Astrocyte of the spinal cord (primary cell): Measurements from ENCODE around the gene SCARF2.
A peak's percentile ranks its signal among the peaks of the same experiment; 100 is the strongest.

Experiments
- DNase-seq: peaks from one replicate; pipeline ENCODE4 v3.0.0; 2011; ENCODE audit warnings: low read depth, low spot score
- H3K4me3 ChIP-seq: 2 replicates; pipeline ENCODE4 v1.5.1; 2011; ENCODE audit warnings: low read depth, mild to moderate bottlenecking, low read length, moderate library complexity
- in situ Hi-C: cut with HindIII; loops from 2 replicates; pipeline ENCODE4 v1.10.0; 2017; ENCODE audit warnings: low sequenced_read_pairs
- TF ChIP-seq, protein P1 (sequence below): IDR thresholded peaks from 2 replicates; pipeline ENCODE4 v1.5.1; 2012; ENCODE audit warnings: low read depth, mild to moderate bottlenecking, low read length, inconsistent platforms

The SCARF2 gene

DNA sequence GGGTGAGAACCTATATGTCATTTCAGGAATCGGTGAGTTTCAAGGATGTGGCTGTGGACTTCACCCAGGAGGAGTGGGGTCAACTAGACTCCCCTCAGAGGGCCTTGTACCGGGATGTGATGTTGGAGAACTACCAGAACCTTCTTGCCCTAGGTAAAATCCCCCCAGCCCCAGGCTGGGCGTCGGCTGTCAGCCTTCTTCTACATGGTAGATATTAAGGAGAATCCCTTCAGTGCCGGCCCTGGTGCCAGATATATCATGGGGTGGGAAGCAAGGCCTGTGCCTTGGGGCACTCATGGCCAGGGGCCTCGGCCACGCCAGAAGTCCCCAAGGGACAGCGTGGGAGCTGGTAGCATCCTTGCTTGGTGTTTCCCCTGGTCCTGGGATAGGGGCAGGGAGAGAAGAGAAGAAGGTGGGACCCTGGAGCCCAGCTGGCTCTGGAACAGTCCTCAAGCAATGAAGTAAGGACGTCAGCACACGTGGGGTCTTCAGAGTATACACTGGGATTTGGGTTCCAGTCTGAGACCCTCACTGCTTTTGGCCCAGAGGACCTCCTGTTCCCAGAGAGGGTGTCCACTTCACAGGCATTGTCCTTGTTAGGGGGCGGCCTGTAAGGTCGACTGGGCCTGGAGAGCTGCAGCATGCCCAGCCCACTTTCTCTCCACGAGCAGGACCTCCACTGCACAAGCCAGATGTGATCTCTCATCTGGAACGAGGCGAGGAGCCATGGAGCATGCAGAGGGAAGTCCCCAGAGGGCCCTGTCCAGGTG lies 36.8 kb downstream of the SCARF2 start:
- no peak overlapping the region for H3K4me3 ChIP-seq
- TF ChIP-seq, protein P1, sequence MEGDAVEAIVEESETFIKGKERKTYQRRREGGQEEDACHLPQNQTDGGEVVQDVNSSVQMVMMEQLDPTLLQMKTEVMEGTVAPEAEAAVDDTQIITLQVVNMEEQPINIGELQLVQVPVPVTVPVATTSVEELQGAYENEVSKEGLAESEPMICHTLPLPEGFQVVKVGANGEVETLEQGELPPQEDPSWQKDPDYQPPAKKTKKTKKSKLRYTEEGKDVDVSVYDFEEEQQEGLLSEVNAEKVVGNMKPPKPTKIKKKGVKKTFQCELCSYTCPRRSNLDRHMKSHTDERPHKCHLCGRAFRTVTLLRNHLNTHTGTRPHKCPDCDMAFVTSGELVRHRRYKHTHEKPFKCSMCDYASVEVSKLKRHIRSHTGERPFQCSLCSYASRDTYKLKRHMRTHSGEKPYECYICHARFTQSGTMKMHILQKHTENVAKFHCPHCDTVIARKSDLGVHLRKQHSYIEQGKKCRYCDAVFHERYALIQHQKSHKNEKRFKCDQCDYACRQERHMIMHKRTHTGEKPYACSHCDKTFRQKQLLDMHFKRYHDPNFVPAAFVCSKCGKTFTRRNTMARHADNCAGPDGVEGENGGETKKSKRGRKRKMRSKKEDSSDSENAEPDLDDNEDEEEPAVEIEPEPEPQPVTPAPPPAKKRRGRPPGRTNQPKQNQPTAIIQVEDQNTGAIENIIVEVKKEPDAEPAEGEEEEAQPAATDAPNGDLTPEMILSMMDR = no peak
- no peak for DNase-seq
- in situ Hi-C loops = no loop called here

DNA sequence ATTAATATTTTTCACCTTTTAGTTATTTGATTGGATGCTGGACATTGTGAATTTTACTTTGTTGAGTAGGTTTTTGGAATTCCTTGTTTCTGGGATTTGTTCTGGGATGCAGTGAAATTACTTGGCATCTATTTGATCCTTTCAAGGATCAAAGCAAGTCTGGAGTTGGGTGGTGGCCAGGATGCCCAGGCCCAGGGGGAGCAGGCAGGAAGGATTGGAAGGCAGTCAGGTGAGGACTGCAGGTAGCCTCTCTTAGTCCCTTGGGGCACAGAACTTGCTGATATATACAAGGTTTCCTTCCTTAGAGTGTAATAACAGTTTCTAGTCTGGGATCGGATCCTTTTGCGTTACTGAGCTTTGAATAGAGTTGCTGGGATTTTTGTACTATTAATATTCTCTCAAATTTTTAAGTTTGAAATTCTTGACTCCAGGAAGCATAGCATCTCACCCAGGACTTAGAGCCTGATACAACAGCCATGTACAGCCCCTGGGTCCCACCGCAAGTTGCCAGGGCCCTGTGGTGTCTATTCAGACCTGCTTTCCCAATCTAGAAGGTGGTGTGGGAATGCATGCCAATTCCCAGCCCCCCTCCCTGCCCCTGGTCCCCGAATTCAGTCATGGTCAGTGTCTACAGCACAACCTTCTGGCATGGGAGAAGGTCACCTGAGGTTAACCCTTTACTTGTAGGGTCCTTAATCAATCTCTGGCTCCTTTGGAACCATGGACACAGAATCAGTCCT lies 37.6 kb downstream of the SCARF2 start:
- no peak for DNase-seq
- in situ Hi-C loops = no loop called here

DNA sequence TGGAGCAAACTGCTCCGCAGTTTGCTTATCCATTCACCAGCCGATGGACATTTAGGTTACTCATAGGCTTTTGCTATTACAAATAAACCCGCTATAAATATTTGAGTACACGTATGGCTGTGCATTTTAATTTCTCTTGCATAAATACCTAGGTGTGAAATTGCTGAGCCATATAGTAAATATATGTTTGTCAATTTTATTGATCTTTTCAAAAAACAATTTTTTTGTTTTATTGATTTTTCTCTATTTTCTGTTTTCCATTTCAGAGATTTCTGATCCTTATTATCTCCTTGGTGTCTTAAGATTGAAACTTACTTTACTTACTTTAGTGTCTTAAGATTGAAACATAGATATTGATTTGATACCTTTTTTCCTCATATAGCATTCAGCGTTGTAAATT lies 39.2 kb downstream of the SCARF2 start:
- H3K4me3 ChIP-seq = no peak overlapping the region
- in situ Hi-C loops = no loop called here
- TF ChIP-seq, protein P1 = no peak
- DNase-seq = no peak

More for the DNA sequence above, 37.6 kb downstream of the SCARF2 start:
- TF ChIP-seq, protein P1 = no peak
- no peak overlapping the region for H3K4me3 ChIP-seq

DNA sequence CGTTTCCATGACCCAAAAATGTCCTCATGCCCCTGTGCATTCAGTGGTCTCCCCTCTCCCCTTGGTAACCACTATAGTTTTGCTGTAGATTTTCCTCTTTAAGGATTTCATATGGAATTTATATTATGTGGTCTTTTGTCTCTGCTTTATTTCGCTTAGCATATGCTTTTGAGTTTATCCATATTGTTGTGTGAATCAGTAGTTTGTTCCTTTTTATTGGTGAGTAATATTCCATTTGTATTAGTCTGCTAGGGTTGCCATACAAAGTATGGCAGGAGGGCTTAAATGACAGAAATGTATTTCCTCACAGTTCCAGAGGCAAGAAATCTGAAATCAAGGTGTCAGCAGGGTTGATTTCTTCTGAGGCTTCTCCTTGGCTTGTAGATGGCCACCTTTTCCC lies 40.1 kb downstream of the SCARF2 start:
- TF ChIP-seq, protein P1 = no peak
- DNase-seq = no peak
- no peak overlapping the region for H3K4me3 ChIP-seq
- in situ Hi-C loops = no loop called here

DNA sequence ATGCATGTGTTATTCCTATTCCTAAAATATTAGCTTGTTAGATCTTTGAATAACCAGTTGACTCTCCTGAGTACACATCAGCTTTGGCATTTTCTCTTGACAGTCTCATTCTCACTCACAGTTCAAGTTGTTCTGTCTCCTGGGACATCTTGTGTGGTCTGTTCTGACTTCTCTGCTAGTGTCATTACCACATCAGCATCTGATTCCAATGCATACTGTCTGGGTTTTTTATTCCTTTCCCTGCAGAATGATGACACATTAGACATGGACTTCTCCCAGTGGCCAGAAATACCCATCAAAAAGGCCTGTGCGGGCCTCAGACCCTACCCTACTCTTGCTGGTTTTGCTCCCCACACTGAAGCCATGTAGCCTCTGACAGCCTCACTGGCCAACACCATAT lies 41.0 kb downstream of the SCARF2 start:
- TF ChIP-seq, protein P1 = no peak
- no peak overlapping the region for H3K4me3 ChIP-seq
- in situ Hi-C loops = no loop called here
- DNase-seq = peak; percentile 19

DNA sequence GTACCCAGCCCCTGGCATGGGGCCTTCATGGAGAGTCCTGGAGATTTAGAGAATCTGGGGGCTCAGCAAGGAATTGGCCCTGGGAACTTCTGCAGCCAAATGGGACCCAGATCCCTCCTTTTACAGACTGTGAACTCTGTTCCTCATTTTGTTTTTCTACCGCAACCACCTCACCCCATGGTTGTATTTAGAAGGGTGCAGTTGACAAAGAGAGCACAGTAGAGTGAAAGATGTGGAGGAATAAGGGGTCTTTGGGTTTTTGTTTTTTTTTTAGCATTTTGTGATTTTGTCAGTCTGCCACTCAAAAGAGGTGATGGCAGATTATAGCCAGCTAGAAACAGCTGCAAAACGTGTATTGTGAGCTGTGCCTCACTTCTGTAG lies 41.7 kb downstream of the SCARF2 start:
- no peak for DNase-seq
- in situ Hi-C loops = no loop called here
- TF ChIP-seq, protein P1 = no peak
- H3K4me3 ChIP-seq = no peak overlapping the region
